SU-DHL-6 (cell line): Measurements from ENCODE around the gene GPR62.
A peak's percentile ranks its signal among the peaks of the same experiment; 100 is the strongest.

Experiments used
- H2AFZ ChIP-seq: fragments of 200-600 bp; sonication (generic); 2 replicates; pipeline ENCODE4 v1.6.1; 2014; ENCODE audit warnings: low read depth, mild to moderate bottlenecking, moderate library complexity, mixed read lengths, antibody characterized with exemption, low read length; ENCODE audit not compliant: severe bottlenecking
- H3F3A ChIP-seq: fragments of 200-600 bp; shearing (Covaris generic); 2 replicates; pipeline ENCODE4 v1.6.0; 2016; ENCODE audit warnings: antibody characterized with exemption, mild to moderate bottlenecking; ENCODE audit not compliant: insufficient read depth
- H3K27ac ChIP-seq: fragments of 200-600 bp; sonication (generic); 2 replicates; pipeline ENCODE4 v1.5.1; 2016; ENCODE audit warnings: low read depth, mild to moderate bottlenecking, low read length, moderate library complexity, mixed read lengths
- H3K27me3 ChIP-seq: fragments of 200-600 bp; sonication (generic), shearing (Covaris generic); 2 replicates; pipeline ENCODE4 v1.6.0; 2014; ENCODE audit warnings: mild to moderate bottlenecking, low read length
- H3K36me3 ChIP-seq: fragments of 200-600 bp; sonication (generic); 2 replicates; pipeline ENCODE4 v1.6.1; 2014; ENCODE audit warnings: mild to moderate bottlenecking, low read length, mixed read lengths
- H3K4me2 ChIP-seq: fragments of 300-600, 200-600 bp; shearing (Covaris generic), sonication (generic); 2 replicates; pipeline ENCODE4 v1.6.0; 2014; ENCODE audit warnings: low read length, low read depth, mild to moderate bottlenecking; ENCODE audit not compliant: poor library complexity, severe bottlenecking
- H3K4me3 ChIP-seq: fragments of 200-600 bp; sonication (generic); 2 replicates; pipeline ENCODE4 v1.5.1; 2014; ENCODE audit warnings: antibody characterized with exemption, low read length, mild to moderate bottlenecking, mixed read lengths; ENCODE audit not compliant: insufficient read depth, poor library complexity, severe bottlenecking
- H3K79me2 ChIP-seq: fragments of 200-600 bp; sonication (generic); 2 replicates; pipeline ENCODE4 v1.6.1; 2014; ENCODE audit warnings: mild to moderate bottlenecking, low read length, moderate library complexity; ENCODE audit not compliant: insufficient read depth
- H3K9ac ChIP-seq: fragments of 200-600 bp; sonication (generic); 2 replicates; pipeline ENCODE4 v1.7.0; 2014; ENCODE audit warnings: mild to moderate bottlenecking, low read length
- H3K9me2 ChIP-seq: fragments of 200-600 bp; sonication (generic); replicated peaks from 2 replicates; pipeline ENCODE4 v1.6.1; 2014; ENCODE audit warnings: low read length; ENCODE audit not compliant: insufficient read depth
- H3K9me3 ChIP-seq: fragments of 200-600 bp; sonication (generic); 2 replicates; pipeline ENCODE4 v1.6.1; 2014; ENCODE audit warnings: low read length, mixed read lengths; ENCODE audit not compliant: insufficient read depth
- H4K20me1 ChIP-seq: fragments of 200-600 bp; sonication (generic); 2 replicates; pipeline ENCODE4 v1.6.1; 2014; ENCODE audit warnings: low read depth, mild to moderate bottlenecking, antibody characterized with exemption, low read length, moderate library complexity, mixed read lengths
- EZH2phosphoT487 ChIP-seq: fragments of 200-600 bp; sonication (generic), shearing (Covaris generic); conservative IDR thresholded peaks from 2 replicates; pipeline ENCODE4 v1.6.1; 2018; ENCODE audit warnings: mild to moderate bottlenecking, antibody characterized with exemption, low read length, moderate library complexity, mixed read lengths
- TF ChIP-seq, protein P1 (sequence below): fragments of 200-600 bp; sonication (generic); IDR thresholded peaks from one replicate; pipeline ENCODE4 v1.5.1; 2017; ENCODE audit warnings: antibody characterized with exemption, mild to moderate bottlenecking, low read length, moderate library complexity; ENCODE audit not compliant: insufficient read depth, poor library complexity, severe bottlenecking

The GPR62 gene

DNA sequence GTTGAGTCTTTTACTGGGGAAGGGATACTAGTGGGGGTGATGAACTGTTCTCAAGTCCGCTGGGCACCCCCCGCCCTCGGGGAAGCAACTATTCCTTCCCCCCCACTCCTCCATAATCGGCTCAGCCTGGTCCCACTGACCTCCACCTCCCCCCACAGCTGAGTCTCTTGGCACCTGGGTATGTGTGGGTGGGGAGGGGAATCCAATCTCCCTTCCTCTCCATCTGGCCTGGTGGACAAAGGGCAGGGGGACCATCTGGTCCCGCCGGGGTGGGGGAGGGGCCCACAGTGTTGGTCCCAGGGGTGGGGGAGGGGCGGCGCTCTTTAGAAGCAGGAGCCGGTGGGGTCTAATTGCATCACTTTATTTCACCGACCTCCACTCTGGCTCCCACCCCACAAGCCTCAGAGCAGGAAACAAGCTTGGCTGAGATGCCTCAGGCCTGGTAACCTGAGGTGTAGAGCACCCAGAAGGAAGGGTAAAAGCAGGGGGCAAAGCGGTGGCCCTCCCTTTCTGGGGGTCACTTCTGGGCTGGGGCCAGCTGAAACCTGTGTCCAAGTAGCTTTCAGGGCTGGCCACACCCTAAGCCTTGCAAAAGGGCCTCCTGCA is 13.1 kb downstream of the GPR62 start:
- no peaks in the 10 kb centered on the region for H3K27me3 ChIP-seq
- H3K79me2 ChIP-seq = no peaks in the 10 kb centered on the region
- H3K9me2 ChIP-seq = no peaks in the 10 kb centered on the region
- 0 out of 2 replicates have a peak overlapping the region, but pooled peaks have one; percentile 32 for H3K27ac ChIP-seq
- no peaks in the 10 kb centered on the region for H3K9me3 ChIP-seq
- no peaks in the 10 kb centered on the region for H4K20me1 ChIP-seq
- 0 out of 2 replicates have a peak, but pooled peaks cover 7% of the 10 kb centered on the region for H3F3A ChIP-seq
- H2AFZ ChIP-seq = peak overlapping the region; percentile 42
- peak overlapping the region; percentile 62 for H3K9ac ChIP-seq
- H3K36me3 ChIP-seq = no peaks in the 10 kb centered on the region
- H3K4me2 ChIP-seq = peak overlapping the region; percentile 75
- no peak for TF ChIP-seq EZH2phosphoT487
- TF ChIP-seq, protein P1, sequence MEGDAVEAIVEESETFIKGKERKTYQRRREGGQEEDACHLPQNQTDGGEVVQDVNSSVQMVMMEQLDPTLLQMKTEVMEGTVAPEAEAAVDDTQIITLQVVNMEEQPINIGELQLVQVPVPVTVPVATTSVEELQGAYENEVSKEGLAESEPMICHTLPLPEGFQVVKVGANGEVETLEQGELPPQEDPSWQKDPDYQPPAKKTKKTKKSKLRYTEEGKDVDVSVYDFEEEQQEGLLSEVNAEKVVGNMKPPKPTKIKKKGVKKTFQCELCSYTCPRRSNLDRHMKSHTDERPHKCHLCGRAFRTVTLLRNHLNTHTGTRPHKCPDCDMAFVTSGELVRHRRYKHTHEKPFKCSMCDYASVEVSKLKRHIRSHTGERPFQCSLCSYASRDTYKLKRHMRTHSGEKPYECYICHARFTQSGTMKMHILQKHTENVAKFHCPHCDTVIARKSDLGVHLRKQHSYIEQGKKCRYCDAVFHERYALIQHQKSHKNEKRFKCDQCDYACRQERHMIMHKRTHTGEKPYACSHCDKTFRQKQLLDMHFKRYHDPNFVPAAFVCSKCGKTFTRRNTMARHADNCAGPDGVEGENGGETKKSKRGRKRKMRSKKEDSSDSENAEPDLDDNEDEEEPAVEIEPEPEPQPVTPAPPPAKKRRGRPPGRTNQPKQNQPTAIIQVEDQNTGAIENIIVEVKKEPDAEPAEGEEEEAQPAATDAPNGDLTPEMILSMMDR = no peak
- peak overlapping the region; percentile 56 for H3K4me3 ChIP-seq

DNA sequence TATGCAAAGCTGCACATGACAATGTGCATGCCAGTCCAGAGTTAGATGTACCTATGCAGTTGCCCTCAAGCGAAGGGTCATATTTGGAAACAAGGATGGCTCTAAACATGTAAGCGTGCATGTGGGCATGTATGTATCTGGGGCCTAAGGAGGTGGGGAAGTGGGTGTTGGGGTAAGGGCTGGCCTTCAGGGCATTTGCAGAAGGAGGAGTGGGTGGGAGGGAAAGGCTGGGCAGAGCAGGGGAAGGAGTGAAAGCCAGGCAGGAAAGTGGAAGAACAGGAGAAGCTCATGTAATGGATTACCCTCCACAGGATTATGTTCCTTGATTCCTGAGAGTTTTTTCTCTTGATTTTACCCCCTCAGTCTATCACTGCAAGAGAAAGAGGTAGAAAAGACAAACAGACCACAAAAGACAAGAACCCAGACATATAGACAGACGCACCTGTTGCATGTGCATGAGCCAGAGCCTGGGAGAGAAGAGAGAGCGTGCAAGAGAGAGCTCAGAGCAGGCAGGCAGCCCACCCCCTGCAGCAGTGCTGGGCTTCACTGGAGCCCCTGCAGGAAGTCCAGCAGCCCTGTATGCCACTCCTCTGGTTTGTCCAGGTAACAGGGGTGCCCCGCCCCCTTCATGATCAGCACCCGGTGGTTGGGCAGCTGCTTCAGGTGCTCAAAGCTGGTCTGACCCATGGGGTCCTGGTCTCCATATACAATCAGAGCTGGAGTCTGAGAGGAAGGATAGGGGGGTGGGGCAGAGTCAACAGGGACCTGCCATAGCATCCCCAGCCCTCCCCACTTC is 13.9 kb downstream of the GPR62 start:
- H3K9ac ChIP-seq = no peak overlapping the region
- H3K9me3 ChIP-seq = no peaks in the 10 kb centered on the region
- no peaks in the 10 kb centered on the region for H4K20me1 ChIP-seq
- no peak overlapping the region for H3K4me3 ChIP-seq
- no peak overlapping the region for H3K4me2 ChIP-seq
- peaks cover 5% of the 10 kb centered on the region; the same call in 1 of the 2 replicates for H3K79me2 ChIP-seq
- no peaks in the 10 kb centered on the region for H3K9me2 ChIP-seq
- 0 out of 2 replicates have a peak, but pooled peaks cover 7% of the 10 kb centered on the region for H3F3A ChIP-seq
- H3K27ac ChIP-seq = 0 out of 2 replicates have a peak overlapping the region, but pooled peaks have one; percentile 15
- H3K27me3 ChIP-seq = no peaks in the 10 kb centered on the region
- no peak overlapping the region for H2AFZ ChIP-seq
- no peaks in the 10 kb centered on the region for H3K36me3 ChIP-seq
- TF ChIP-seq, protein P1 = no peak
- TF ChIP-seq EZH2phosphoT487 = no peak

DNA sequence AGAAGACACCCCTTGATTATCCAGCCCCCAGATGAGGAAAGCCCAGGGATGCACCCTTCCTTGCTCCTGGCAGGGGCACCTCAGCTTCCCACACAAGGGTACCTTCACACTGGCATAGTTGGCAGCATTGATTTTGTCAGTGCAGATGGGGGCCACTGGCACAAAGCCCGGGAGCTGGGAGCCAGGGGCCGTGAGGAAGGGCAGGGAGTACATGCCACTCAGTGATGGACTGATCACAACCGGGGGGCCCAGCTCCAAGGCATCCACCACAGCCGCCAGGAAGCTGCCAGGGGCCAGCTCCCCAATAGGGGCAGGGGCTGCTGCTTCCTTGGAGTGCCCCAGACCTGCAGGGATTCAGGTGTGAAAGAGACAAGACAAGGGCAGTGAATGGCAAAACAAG is 14.7 kb downstream of the GPR62 start:
- Histone ChIP-seq H3K27me3 (no peaks in the 10 kb centered on the region), H2AFZ (no peak overlapping the region), H3K9me3 (no peaks in the 10 kb centered on the region), H4K20me1 (no peaks in the 10 kb centered on the region), H3K4me2 (no peak overlapping the region), H3F3A (peaks cover 10% of the 10 kb centered on the region; the same call in 1 of the 2 replicates), H3K79me2 (peaks cover 5% of the 10 kb centered on the region; the same call in 1 of the 2 replicates), H3K9me2 (no peaks in the 10 kb centered on the region), H3K36me3 (no peaks in the 10 kb centered on the region), H3K27ac (no peak overlapping the region), H3K4me3 (no peak overlapping the region), H3K9ac (no peak overlapping the region)
- TF ChIP-seq, protein P1 = no peak
- TF ChIP-seq EZH2phosphoT487 = no peak
